HG03354 (cell line): ENCODE data around the gene CDC14A.
"Not testable (repeated sequence)": the region's sequence is repeated elsewhere in the genome, so short reads cannot be mapped to it uniquely, and the experiment has no call there.

Source experiments
- ATAC-seq: cut with Tn5 transposase; IDR thresholded peaks from one replicate; pipeline ENCODE4 v1.9.1; 2021; ENCODE audit warnings: mild to moderate bottlenecking; ENCODE audit not compliant: unreplicated experiment, poor library complexity, severe bottlenecking

CDC14A gene

DNA sequence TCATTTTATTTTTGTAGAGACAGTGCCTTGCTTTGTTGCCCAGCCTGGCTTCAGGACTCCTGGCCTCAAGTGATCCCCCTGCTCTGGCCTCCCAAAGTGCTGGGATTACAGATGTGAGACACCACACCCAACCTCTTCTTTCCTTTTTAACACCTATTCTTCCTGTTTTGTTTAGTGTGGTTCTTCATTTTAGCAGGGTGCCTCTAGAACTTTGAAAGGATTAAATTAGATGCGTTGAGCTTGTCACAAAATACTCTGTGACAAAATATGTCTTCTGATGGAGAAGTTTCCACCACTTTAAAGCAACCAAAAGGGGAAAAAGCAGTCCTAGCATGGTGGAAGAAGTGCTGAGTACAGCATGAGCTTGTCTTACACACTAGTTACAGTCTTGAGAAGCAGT lies 42.0 kb downstream of the CDC14A start:
- ATAC-seq: no peak

DNA sequence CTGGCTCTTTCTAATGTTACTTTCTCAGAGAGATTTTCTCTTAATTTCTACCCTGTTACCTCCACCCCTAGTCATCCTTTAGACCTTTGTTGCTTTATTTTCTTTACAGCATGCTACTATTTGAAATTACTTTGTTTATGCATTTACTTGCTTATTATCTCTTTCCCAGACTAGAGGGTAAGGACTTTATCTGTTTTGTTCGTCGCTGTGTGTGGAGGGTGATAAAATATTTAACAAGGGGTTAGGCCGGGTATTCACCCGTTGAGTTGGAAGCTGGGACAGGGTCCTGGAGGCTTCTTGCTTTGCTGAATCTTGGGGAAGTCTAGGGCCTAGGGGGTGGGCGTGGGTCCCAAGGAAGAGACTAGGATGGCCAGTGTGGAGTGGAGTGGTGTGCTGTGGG lies 43.6 kb downstream of the CDC14A start:
- ATAC-seq: no peak

DNA sequence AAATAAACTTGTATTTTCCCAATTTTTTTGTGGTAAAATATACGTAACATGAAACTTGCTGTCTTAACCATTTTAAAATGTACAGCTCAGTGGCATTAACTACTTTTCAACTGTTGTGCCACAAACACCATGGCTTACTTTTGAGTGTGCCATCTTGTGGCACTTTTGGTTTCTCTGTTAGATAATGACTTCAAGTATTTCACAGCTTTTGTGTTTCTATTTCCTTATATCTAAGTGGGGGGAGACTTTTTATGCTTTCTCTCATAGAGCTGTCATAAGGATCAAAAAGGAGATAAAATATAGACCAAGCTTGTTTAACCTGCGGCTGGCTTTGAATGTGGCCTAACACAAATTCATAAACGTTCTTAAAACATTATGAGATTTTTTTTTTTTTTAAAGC lies 44.3 kb downstream of the CDC14A start:
- no peak for ATAC-seq

DNA sequence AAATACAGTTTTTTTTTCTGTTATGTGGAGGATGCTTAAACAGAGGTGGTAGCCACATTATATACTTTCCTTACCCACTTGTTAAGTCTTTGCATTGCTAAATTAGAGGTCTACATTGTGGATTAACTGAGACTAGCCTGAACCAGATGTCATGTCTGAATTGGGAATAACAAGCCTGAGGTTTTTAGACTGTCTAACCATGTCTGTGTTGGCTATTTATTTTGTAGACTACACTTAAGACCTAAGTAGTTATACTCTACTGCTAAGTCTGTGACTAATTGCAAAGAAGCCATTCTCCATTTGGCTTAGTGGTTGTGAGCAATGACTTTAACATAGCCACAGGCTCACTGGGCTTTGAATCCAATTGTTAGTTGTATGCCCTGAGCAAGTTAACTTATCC lies 45.4 kb downstream of the CDC14A start:
- no peak for ATAC-seq

DNA sequence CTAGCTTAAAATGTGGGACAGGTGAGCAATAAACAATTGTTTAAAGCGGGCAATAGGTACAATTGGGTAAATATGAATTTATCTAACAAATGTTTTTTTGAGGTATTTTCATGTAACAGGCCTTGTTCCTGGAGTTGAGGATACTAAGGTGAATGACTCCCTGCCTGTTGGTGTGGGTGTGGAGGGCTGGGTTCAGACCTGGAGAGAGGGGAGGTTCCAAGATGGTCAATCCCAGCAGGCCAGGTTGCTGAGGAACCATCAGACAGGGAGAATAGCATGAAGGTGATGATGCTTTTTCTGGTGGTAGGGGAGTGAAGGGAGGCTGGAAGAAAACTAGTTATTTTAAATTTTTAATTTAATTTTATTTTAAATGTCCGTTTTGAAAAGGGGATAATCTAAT lies 46.3 kb downstream of the CDC14A start:
- no peak for ATAC-seq

DNA sequence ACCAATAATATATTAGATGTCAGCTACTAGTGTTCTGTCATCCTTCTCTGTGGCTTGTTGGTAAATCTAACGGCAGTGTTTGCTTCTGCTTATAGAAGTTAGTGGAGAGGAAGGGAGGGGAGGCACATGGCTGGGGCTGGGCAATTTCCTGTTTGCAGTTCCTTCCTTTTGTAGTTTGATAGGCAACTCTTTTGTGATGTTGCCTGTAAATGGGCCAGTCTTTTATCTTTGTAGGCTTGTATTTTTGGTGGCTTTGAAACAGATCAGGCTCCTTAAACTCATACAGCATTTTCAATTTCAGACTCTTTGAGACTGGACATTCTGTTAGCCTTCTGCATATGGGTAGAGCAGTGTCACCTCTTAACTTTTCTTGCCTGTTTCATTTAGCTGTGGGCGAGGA lies 48.1 kb downstream of the CDC14A start:
- peak; percentile 78 for ATAC-seq

DNA sequence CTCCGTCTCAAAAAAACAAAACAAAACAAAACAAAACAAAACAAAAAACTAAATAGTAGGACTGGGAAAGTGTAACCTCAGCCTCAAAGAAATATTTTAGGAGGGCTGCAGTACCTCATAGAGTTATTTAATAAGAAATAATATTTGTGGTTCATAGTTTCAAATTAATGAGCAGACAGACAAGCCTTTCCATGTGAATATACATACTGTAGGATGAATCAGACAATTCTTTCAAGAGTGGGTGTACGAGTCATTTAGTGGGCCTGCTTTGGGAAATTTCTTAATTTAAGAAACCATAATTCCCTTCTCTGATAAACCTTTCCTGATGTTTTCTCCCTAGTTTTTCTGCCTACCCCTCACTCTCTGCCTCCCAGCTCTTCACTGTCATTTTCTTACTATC lies 52.5 kb downstream of the CDC14A start:
- no peak for ATAC-seq

DNA sequence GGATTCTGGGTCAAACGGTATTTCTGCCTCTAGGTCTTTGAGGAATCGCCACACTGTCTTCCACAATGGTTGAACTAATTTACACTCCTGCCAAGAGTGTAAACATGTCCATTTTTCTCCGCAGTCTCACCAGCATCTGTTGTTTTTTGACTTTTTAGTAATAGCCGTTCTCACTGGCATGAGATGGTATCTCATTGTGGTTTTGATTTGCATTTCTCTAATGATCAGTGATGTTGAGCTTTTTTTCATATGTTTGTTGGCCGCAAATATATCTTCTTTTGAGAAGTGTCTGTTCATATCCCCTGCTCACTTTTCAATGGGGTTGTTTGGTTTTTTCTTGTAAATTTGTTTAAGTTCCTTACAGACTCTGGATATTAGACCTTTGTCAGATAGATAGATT lies 53.6 kb downstream of the CDC14A start:
- ATAC-seq: not testable (repeated sequence)

DNA sequence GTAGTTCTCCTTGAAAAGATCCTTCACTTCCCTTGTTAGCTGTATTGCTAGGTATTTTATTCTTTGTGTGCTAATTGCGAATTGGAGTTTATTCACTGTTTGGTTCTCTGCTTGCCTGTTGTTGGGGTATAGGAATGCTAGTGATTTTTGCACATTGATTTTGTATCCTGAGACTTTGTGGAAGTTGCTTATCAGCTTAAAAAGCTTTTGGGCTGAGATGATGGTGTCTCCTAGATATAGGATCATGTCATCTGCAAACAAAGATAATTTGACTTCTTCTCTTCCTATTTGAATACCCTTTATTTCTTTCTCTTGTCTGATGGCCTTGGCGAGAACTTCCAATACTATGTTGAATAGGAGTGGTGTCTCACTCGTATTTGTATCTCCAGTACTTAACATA lies 55.1 kb downstream of the CDC14A start:
- not testable (repeated sequence) for ATAC-seq

DNA sequence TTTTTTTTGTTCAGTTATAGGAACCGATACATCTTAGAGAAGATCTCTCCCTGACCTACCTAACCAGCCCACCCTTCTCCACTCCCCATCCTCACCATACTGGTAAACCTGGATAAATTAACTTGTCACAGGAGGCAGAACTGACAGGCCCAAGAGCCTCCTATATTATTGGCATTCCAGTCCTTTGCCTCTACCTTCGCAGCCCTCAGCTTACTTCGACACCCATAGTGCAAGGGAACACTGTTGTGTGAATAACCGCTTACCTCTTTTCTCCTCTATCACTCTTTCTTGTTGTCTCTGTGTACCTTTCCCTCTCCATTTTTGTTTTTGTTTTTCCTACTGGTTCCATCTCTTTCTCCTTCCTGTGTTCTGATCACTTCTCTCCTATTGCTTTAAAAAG lies 58.7 kb downstream of the CDC14A start:
- ATAC-seq: no peak

DNA sequence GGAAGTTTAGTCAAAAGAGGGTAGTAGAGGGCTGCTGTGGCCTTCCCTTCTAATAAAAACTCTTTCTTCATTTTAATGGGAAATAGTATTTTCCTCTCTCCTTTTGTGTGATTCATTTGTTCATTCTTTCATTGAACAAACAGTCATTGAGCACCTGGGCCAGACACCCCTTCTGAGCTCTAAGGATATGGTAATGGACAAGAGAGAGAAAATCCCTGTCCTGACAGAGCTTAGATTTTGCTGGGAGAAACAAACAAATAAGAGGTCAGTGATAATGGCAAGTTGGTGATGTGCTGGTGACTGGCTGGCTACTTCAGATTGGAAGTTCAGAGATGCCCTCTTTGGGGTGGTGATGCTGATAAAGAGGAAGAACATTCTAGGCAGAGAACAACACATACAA lies 59.3 kb downstream of the CDC14A start:
- no peak for ATAC-seq

DNA sequence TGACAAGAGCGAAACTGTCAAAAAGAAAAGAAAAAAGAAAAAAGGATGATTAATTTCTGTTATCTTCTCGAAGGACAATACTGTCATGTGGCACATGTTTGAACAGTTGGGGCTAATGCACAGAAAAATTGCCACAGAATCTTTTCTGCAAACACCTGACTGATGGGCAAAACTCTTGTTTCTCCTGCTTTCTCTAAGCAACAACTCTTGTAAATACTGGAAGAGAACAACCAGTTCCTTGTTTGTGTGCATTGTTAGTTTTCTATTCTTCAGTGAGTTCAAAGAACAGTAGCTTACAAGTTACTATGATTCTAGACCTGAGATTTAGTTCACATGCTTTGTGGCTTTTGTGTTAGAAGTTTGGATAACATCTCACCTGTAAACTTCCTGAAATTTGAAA lies 60.7 kb downstream of the CDC14A start:
- no peak for ATAC-seq

DNA sequence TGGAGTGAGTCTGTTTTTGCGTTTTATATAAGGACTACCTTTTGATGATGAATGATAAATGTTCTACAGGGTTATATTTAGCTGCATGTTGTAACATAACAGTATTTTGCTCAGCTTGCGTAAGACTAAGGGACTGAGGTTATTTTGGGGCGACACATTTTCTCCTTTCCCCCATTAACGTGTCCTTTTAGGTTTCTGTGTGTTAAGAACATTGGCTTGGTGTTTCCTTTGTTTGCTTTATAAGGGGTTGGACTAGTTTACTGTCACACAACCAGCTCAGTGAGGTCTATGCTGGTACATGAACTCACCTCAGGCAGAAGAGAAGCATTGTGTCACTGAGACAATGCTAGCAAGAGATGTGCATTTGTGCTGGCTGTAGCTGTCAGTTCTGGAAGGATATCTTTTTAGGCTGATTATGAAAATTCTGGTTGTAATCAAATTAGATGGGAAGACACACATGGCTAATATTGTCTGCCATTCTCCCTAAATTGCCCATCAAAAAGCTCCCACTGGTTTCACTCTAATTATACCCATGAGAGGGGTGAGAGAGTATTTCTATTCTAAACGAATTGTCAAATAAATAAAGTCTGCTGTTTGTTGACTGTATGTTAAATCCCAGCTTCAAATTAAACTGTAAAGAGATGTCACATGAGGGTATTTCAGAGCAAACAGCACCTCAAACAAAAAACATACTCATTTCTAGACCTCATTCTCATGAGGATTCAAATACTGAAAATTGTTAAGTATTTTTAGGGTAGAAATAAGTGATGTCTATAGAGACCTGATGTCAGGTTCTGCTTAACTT lies 62.6 kb downstream of the CDC14A start:
- no peak for ATAC-seq

DNA sequence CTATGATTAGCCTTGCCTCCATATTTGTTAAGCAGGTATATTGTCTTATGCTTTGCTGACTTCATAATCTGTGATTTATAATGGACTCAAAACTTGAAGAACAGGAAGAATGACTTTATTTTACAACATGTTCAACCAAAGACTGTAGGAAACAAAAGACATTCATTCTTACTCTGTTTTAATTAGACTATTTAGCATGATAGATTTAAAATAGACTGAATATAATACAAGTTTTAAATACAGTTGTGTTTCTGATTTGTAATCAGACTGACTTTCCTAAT lies 63.1 kb downstream of the CDC14A start:
- ATAC-seq: no peak

DNA sequence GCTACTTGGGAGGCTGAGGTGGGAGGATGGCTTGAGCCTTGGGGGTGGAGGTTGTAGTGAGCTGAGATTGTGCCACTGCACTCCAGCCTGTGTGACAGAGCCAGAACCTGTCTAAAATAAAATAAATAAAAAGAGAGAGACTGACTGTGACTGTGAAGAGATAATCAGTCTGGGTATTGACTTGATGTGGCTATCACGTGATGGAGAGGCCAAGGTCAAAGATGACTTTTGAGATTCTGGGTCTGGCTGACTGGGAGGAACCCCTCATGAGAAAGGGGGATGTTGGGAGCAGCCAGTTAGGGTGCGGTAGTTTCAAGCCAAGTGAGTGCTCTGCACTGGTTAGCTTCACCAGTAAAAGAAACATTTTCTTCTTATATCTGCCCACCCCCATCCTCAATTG lies 66.8 kb downstream of the CDC14A start:
- no peak for ATAC-seq

DNA sequence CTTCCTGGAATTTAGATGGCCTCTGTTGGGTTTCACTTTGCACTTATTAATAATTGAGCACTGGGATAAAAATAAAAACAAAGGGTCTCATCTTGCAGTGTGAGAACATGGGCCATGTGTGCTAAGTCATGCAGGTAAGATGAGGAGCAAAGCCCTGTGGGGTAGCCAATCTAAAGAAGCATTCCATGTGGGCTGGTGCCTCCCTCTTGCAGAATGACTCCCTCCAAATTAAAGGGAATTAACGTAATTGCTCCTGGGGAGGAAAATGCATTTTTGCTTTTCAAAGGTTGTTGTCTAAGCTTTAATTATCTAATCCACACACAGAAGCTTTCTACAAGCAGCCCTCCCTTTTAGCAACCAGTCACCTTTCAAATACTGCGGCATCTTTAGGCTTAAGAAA lies 69.8 kb downstream of the CDC14A start:
- ATAC-seq: no peak

DNA sequence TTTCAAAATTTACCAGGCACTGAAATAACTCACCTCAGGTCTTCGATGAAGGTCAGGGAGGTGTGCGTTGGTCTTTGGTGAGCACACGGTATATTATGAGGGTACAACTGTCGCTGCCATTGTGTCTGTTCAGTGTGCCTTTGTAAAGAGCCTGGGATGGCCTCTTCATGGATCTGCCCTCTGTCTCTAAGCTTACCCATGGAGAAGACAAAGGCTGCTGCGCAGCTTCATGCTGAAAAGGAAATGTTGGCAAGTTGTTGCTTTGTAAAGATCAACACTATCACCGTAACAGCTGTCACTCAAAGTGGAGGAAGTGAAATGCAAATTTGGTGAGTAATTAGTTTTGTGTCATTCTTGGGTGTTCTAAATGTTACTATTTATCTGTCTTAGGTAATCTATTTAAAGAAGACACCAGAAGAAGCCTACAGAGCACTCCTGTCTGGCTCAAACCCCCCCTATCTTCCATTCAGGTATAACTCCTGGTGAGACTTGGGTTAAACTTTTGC lies 71.6 kb downstream of the CDC14A start:
- peak; percentile 97 for ATAC-seq

DNA sequence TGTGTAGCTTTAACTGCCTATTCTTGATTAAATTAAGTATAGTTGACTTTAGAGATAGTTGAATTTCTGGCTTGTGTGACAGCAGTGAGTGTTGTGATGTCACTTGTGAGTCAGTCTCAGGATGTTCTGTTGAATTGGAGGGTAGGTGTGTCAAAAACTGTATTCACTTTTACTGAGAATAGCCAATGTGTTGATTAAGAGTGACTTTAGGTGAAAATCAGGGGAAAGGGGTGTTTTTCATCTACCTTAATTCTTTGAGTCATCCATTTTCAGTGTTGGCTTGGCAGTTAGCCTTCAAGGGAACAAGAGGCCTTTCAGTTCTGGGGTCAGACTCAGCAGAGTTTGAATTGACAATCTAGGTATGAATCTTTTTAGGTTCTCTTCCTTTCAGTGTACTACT lies 75.9 kb downstream of the CDC14A start:
- no peak for ATAC-seq

DNA sequence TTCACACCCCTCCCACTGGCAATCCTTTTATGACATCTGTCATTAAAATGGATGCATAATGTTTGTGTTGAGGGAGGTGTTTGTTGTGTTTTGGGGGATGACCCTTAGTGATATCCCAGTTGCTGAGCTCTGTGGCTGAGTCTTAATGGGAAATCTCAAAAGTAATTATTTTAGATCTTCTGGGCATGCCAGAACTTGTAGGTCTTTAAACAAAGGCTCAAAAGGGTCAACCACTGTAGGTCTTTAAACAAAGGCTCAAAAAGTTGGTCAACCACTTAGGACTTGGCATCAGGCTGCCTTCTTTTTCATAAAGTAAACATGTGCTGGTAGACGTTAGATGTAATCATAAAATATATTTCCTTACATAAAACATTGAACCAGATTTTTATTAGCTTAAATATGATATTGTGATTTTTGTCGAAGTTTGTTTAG lies 78.0 kb downstream of the CDC14A start:
- ATAC-seq: no peak

DNA sequence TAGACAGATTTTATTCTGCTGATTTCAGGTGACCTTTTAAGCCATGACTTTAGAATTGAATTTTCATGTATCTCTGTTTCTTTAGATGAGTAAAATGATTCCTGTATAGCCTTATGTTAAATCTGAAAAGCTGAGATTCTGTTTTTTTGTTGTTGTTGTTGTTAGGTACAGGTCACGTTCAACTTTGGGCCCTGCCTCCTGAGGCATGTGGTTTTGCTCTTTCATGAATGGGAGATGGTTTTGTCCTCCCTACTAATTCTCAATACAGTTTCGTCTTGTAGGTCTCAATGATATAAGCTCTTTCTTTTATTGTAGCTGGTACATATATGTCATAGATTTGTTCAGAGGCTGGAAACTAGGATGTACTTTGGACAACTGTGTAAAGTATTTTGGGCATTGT lies 79.6 kb downstream of the CDC14A start:
- ATAC-seq: no peak

DNA sequence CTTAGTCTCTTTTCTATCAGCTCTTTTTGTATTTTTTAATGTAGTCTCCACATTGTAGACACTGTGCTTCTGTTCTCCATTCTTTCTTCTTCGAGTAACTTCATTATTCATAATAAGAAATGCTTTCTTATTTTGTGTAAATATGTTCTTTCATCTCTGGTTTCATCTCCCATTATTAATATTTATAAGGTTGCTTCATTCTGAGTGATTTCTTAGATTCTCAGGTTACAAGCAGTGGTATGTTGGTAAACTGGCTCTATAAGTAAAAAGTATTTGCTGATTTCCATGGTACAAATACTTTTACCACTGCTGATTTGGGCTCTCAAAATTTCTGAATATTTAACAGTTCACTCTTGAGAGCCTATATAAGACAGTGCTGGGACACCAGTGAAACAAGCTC lies 81.3 kb downstream of the CDC14A start:
- ATAC-seq: no peak

DNA sequence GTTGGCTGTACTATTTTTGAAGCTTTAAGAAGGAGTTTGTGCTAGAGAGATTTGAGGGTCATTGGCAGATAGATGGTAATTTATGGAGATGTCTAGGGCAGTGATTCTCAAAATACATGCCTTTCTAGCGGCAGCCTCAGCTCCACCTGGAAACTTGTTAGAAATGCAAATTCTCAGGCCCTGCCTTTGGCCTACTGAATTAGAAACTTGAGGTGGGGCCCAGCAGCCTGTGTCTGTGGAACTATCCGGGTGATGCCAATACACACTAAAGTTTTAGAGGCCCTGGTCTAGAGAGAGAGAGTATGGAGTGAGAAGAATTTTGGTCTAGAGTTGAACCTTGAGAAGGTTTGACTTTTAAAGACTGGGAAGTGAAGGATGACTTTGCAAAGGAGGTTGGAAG lies 82.5 kb downstream of the CDC14A start:
- ATAC-seq: no peak
